Measurements from ENCODE around the gene CDC25A.
A peak's percentile ranks its signal among the peaks of the same experiment; 100 is the strongest.

CDC25A gene

GRCh38 chr3:48140936-48141603 is 47.1 kb downstream of the CDC25A start:
- in situ Hi-C loops (cut with HindIII; ENCODE audit: low sequenced_read_pairs): no loop called here

GRCh38 chr3:48140336-48140757 is 47.9 kb downstream of the CDC25A start:
- in situ Hi-C loops (cut with HindIII; ENCODE audit: low sequenced_read_pairs): no loop called here
- no peak for TF ChIP-seq CTCF (IDR thresholded peaks at IDR 0.05; ENCODE audit: low read depth, low read length, missing control alignments)

More at GRCh38 chr3:48140936-48141603, 47.1 kb downstream of the CDC25A start:
- no peak for TF ChIP-seq CTCF (IDR thresholded peaks at IDR 0.05; ENCODE audit: low read depth, low read length, missing control alignments)
- no peak overlapping the region for H3K4me3 ChIP-seq (ENCODE audit: low read depth, low read length)
- no peak for DNase-seq (ENCODE audit: low read depth)

GRCh38 chr3:48137425-48137999 is 50.7 kb downstream of the CDC25A start:
- in situ Hi-C loops (cut with HindIII; ENCODE audit: low sequenced_read_pairs): no loop called here
- no peak for DNase-seq (ENCODE audit: low read depth)
- H3K4me3 ChIP-seq (ENCODE audit: low read depth, low read length): no peak overlapping the region
- no peak for TF ChIP-seq CTCF (IDR thresholded peaks at IDR 0.05; ENCODE audit: low read depth, low read length, missing control alignments)

More at GRCh38 chr3:48140336-48140757, 47.9 kb downstream of the CDC25A start:
- no peak for DNase-seq (ENCODE audit: low read depth)
- no peak overlapping the region for H3K4me3 ChIP-seq (ENCODE audit: low read depth, low read length)

GRCh38 chr3:48135552-48136495 is 52.4 kb downstream of the CDC25A start:
- TF ChIP-seq CTCF (IDR thresholded peaks at IDR 0.05; ENCODE audit: low read depth, low read length, missing control alignments): no peak
- in situ Hi-C loops (cut with HindIII; ENCODE audit: low sequenced_read_pairs): no loop called here
- no peak overlapping the region for H3K4me3 ChIP-seq (ENCODE audit: low read depth, low read length)
- DNase-seq (ENCODE audit: low read depth): no peak

- peak; percentile 85 for DNase-seq (ENCODE audit: low read depth)
- in situ Hi-C loops (cut with HindIII; ENCODE audit: low sequenced_read_pairs): no loop called here
- H3K4me3 ChIP-seq (ENCODE audit: low read depth, low read length): no peak overlapping the region
- no peak for TF ChIP-seq CTCF (IDR thresholded peaks at IDR 0.05; ENCODE audit: low read depth, low read length, missing control alignments)
Observed at GRCh38 chr3:48130321-48130904, 57.8 kb downstream of the CDC25A start.

- in situ Hi-C loops (cut with HindIII; ENCODE audit: low sequenced_read_pairs): no loop called here
- H3K4me3 ChIP-seq (ENCODE audit: low read depth, low read length): no peak overlapping the region
- no peak for DNase-seq (ENCODE audit: low read depth)
- no peak for TF ChIP-seq CTCF (IDR thresholded peaks at IDR 0.05; ENCODE audit: low read depth, low read length, missing control alignments)
Observed at GRCh38 chr3:48129921-48130320, 58.3 kb downstream of the CDC25A start.
